A673 (cell line): ENCODE data around the gene OR2A5. TPM values are rescaled to one million over a fixed set of nuclear protein-coding genes. Genes with fewer than 3 reads are reported as not detected.

Experiments
- BruUV-seq: library from RNA; stranded (reverse); fragments of 400-500 nt; replicated peaks from 2 replicates; lab custom pipeline; 2021; lab: Mats Ljungman, UMichigan
- CTCF ChIA-PET: fragments of 300-600 bp; sonication (Branson Sonifier 250); formaldehyde crosslinking; loops from one replicate; lab custom pipeline; 2022; ENCODE audit warnings: antibody characterized with exemption; lab: Charles Lee
- POLR2A ChIA-PET: fragments of 300-600 bp; sonication (Branson Sonifier 250); formaldehyde crosslinking; loops from one replicate; lab custom pipeline; 2022; ENCODE audit warnings: antibody characterized with exemption; ENCODE audit not compliant: low non-redundant PET; lab: Charles Lee
- DNase-seq: peaks from one replicate; pipeline ENCODE4 v3.0.0-alpha.2; 2015; ENCODE audit warnings: low spot score
- H3K27ac ChIP-seq: fragments of 200-600 bp; sonication (generic); 2 replicates; pipeline ENCODE4 v1.5.1; 2016; ENCODE audit warnings: mixed run types, low read depth, mild to moderate bottlenecking, mixed read lengths, antibody characterized with exemption, low read length; ENCODE audit not compliant: poor library complexity, severe bottlenecking
- H3K27me3 ChIP-seq: fragments of 200-600 bp; sonication (generic); replicated peaks from 2 replicates; pipeline ENCODE4 v1.6.1; 2017; ENCODE audit warnings: mixed run types, low read depth, mild to moderate bottlenecking, mixed read lengths, antibody characterized with exemption, low read length; ENCODE audit not compliant: insufficient read depth, poor library complexity
- H3K36me3 ChIP-seq: fragments of 200-600 bp; sonication (generic); 2 replicates; pipeline ENCODE4 v1.6.1; 2016; ENCODE audit warnings: mixed run types, mild to moderate bottlenecking, mixed read lengths, antibody characterized with exemption, low read length; ENCODE audit not compliant: insufficient read depth, poor library complexity, severe bottlenecking
- H3K4me1 ChIP-seq: fragments of 200-600 bp; sonication (generic); 2 replicates; pipeline ENCODE4 v1.6.1; 2017; ENCODE audit warnings: mixed run types, mild to moderate bottlenecking, mixed read lengths, antibody characterized with exemption, low read length; ENCODE audit not compliant: insufficient read depth, poor library complexity, severe bottlenecking
- H3K4me3 ChIP-seq: fragments of 200-600 bp; sonication (generic); 2 replicates; pipeline ENCODE4 v1.5.1; 2016; ENCODE audit warnings: low read depth, mixed run types, mild to moderate bottlenecking, mixed read lengths, low read length; ENCODE audit not compliant: poor library complexity, severe bottlenecking
- H3K9me3 ChIP-seq: fragments of 200-600 bp; sonication (generic); 2 replicates; pipeline ENCODE4 v1.6.1; 2016; ENCODE audit warnings: mixed run types, low read depth, mild to moderate bottlenecking, mixed read lengths, antibody characterized with exemption, low read length; ENCODE audit not compliant: poor library complexity, severe bottlenecking
- EZH2 ChIP-seq: fragments of 200-600 bp; sonication (generic); IDR thresholded peaks from 2 replicates; pipeline ENCODE4 v1.6.1; 2017; ENCODE audit warnings: borderline replicate concordance, low read depth, mild to moderate bottlenecking, mixed read lengths, antibody characterized with exemption, low read length; ENCODE audit not compliant: poor library complexity, severe bottlenecking
- intact Hi-C: fragments of 100-400 bp; cut with micrococcal nuclease; formaldehyde crosslinking; loops from one replicate; pipeline ENCODE4 v1.10.0; 2022; ENCODE audit not compliant: unreplicated experiment
- total RNA-seq: library from RNA; stranded (reverse); gene quantifications from 2 replicates; pipeline ENCODE4 v1.2.3, GENCODE V29; 2021
- TF ChIP-seq, protein P1 (sequence below): fragments of 300-800, 200-600 bp; sonication (generic); conservative IDR thresholded peaks from 2 replicates; pipeline ENCODE4 v1.5.1; 2017; ENCODE audit warnings: low read depth, mild to moderate bottlenecking, antibody characterized with exemption, low read length, moderate library complexity, mixed read lengths

The OR2A5 gene
- total RNA-seq, 1 experiment from 2014 or later: not detected

DNA sequence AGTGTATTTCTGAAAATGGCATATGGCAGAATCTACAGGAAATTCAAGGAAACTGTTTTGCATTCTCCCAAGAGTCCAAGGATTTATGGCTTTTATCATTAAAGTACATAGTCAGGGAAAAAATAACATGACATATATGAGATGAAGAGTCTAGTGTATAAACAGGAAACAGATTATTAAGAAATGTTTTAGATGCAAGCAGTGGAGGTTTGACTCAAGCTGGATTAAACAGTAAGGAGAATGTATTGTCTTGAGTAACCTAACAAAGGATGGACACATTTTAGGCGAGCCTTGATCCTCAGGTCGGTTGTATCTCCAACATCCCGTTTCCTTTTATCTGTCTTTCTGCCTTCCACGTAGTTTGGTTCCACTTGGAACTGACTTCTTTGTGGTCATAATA lies 30.7 kb upstream of the OR2A5 start:
- no peak overlapping the region for H3K27ac ChIP-seq
- no peaks in the 10 kb centered on the region for H3K4me1 ChIP-seq
- ChIA-PET CTCF (no interaction called here), POLR2A (no interaction called here)
- intact Hi-C loops: no loop called here
- BruUV-seq: no TSS peak
- H3K36me3 ChIP-seq: no peaks in the 10 kb centered on the region
- H3K27me3 ChIP-seq: no peaks in the 10 kb centered on the region
- no peaks in the 10 kb centered on the region for H3K9me3 ChIP-seq
- no peak for TF ChIP-seq EZH2
- TF ChIP-seq, protein P1, sequence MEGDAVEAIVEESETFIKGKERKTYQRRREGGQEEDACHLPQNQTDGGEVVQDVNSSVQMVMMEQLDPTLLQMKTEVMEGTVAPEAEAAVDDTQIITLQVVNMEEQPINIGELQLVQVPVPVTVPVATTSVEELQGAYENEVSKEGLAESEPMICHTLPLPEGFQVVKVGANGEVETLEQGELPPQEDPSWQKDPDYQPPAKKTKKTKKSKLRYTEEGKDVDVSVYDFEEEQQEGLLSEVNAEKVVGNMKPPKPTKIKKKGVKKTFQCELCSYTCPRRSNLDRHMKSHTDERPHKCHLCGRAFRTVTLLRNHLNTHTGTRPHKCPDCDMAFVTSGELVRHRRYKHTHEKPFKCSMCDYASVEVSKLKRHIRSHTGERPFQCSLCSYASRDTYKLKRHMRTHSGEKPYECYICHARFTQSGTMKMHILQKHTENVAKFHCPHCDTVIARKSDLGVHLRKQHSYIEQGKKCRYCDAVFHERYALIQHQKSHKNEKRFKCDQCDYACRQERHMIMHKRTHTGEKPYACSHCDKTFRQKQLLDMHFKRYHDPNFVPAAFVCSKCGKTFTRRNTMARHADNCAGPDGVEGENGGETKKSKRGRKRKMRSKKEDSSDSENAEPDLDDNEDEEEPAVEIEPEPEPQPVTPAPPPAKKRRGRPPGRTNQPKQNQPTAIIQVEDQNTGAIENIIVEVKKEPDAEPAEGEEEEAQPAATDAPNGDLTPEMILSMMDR: no peak
- DNase-seq: no peak
- H3K4me3 ChIP-seq: no peak overlapping the region

DNA sequence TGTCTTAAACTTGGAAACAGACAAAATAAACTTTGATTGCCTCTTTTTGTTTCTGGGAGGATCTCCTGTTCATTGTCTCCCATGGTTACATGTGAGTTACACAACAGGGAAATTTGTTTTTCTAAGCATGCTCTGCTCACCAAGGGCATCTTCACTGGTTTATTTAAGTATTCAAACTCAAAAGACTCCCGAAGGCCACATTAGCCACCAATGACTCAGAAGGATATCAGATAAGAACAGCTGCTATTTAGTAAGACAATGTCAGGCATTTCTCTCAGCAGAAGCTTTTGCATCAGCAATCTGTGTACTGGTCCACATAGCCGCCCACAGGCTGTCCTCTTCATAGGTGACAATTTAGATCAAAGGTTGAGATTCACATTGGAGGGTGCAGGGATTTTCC lies 29.3 kb upstream of the OR2A5 start:
- no TSS peak for BruUV-seq
- no peak for TF ChIP-seq EZH2
- TF ChIP-seq, protein P1: no peak
- ChIA-PET POLR2A (no interaction called here), CTCF (no interaction called here)
- Histone ChIP-seq H3K9me3 (no peaks in the 10 kb centered on the region), H3K27ac (no peak overlapping the region), H3K4me3 (no peak overlapping the region), H3K27me3 (no peaks in the 10 kb centered on the region), H3K36me3 (no peaks in the 10 kb centered on the region), H3K4me1 (no peaks in the 10 kb centered on the region)
- intact Hi-C loops: no loop called here
- DNase-seq: peak; percentile 12

- ChIA-PET POLR2A (no interaction called here), CTCF (no interaction called here)
- H3K4me3 ChIP-seq: no peak overlapping the region
- no peaks in the 10 kb centered on the region for H3K9me3 ChIP-seq
- intact Hi-C loops: no loop called here
- DNase-seq: no peak
- BruUV-seq: no TSS peak
- TF ChIP-seq, protein P1: no peak
- TF ChIP-seq EZH2: no peak
- H3K4me1 ChIP-seq: no peaks in the 10 kb centered on the region
- no peaks in the 10 kb centered on the region for H3K36me3 ChIP-seq
- H3K27ac ChIP-seq: no peak overlapping the region
- no peaks in the 10 kb centered on the region for H3K27me3 ChIP-seq
These were observed 28.4 kb upstream of the OR2A5 start for GRCh38 chr7:144020340-144020739.
